ENCODE results near the gene ZDHHC11.
A peak's percentile ranks its signal among the peaks of the same experiment; 100 is the strongest.
"Not testable (repeated sequence)": the region's sequence is repeated elsewhere in the genome, so short reads cannot be mapped to it uniquely, and the experiment has no call there.

The ZDHHC11 gene

DNA sequence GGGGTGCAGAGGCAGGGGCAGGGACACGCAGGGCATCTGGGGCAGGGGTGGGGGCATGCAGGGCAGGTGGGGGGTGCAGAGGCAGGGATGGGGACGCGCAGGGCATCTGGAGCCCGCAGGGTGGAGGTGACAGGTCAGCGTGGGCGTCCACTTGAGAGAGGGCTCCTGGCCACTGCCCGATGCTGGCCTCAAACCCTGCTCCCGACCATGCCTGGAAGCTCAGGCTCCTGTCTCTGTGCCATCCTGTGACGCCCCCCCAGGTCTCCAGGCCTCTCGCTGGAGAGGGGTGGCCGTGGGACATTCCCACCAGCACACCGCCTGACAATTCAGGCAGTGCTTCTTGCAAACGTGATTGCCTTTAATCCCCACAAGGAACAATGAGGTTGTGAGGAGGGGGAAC lies 99.3 kb downstream of the ZDHHC11 start:
- no peak for TF ChIP-seq JUND (IDR thresholded peaks at IDR 0.05; ENCODE audit: low read depth)
- in situ Hi-C loops (cut with HindIII; ENCODE audit: low pct_unique_long_range_greater_than_20kb, low sequenced_read_pairs) = no loop called here
- no peak for DNase-seq (ENCODE audit: low read depth in 1 of 2, low spot score in 1 of 2)

DNA sequence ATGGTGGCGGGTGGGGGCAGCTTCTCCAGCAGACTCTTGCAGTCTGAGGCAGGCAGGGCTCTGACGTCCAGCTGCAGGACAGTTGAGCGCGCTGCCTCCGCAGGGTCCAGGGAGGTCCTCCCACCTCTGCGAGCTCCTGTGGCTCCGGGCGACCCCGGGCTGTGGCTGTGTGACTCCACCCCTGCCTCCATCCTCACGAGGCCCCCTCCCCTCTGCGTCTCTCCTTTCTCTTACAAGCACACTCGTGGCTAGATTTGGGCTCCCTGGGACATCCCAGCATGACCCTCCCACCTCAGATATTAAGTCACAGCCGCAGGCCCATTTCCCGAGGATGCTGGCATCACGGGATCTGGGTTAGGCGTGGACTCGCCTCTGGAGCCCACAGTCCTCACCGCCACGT lies 100.6 kb downstream of the ZDHHC11 start:
- in situ Hi-C loops (cut with HindIII; ENCODE audit: low pct_unique_long_range_greater_than_20kb, low sequenced_read_pairs); DNase-seq (ENCODE audit: low read depth in 1 of 2, low spot score in 1 of 2): not testable (repeated sequence)

DNA sequence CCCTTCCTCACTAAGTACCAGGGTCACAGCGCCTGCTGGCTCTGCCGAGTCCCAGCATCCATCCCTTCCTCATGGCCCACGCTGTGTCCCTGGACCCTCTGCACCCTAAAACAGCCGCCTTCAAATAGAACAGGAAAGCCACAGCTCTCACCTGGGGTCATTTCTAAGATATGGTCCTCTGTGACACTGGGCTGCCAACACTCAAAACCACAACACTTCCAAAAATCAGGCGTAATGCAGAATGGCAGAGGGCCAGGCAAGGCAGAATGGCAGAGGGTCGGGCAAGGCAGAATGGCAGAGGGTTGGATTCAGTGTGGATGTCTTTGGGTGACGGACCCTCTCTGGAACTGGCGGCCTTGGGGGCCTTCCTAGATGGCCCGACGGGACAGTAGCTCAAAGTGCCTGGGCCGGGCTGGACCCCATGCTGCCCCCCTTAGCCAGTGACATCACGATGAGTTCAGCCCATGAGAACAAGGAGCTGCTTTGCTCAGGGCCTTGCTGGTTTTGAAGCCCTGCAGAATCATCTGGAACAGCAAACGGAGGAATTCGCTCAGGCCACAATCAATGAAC lies 101.6 kb downstream of the ZDHHC11 start:
- in situ Hi-C loops (cut with HindIII; ENCODE audit: low pct_unique_long_range_greater_than_20kb, low sequenced_read_pairs) = no loop called here
- no peak for DNase-seq (ENCODE audit: low read depth in 1 of 2, low spot score in 1 of 2)
- no peak for TF ChIP-seq JUND (IDR thresholded peaks at IDR 0.05; ENCODE audit: low read depth)

DNA sequence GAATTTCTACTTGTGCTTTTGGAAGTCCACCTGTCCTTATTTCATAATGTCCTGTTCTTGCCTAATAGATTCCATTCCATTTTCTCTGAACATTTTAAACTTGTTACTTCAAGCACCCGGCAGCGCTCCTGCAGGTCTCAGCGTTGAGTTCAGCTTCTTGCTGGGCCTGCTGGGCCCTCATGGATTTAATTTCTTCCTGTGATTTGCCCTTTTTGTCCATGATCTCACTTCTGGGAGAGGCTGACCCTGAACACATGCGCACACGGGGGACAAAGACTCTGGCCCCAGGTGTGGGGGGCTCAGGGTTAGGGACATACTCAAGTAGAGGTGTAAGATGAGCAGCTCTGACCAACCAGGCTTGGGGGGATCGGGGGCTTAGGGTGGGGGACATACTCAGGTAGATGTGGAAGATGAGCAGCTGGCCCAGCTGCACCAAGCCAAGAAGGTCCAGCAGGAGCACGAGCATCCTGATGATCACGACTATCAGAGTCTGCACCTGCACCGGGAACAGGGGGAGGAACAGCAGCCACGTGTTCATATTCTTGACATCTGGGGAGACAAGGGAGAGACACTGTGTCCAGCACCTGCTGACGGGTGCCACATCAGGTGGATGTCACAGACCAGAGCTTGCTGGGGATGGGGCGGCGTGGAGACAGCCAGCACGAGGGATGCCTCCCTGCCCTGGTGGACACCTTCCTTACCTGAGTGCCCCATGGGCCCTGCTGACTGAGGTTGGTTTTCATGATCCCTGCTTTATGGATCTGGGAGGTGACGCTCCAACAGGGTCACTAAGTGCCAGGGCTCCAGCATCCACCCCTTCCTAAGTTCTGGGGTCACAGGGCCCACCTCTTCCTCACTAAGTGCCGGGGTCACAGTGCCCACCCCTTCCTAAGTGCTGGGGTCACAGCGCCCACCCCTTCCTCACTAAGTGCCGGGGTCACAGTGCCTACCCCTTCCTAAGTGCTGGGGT lies 102.5 kb downstream of the ZDHHC11 start:
- DNase-seq (ENCODE audit: low read depth in 1 of 2, low spot score in 1 of 2); in situ Hi-C loops (cut with HindIII; ENCODE audit: low pct_unique_long_range_greater_than_20kb, low sequenced_read_pairs): not testable (repeated sequence)

DNA sequence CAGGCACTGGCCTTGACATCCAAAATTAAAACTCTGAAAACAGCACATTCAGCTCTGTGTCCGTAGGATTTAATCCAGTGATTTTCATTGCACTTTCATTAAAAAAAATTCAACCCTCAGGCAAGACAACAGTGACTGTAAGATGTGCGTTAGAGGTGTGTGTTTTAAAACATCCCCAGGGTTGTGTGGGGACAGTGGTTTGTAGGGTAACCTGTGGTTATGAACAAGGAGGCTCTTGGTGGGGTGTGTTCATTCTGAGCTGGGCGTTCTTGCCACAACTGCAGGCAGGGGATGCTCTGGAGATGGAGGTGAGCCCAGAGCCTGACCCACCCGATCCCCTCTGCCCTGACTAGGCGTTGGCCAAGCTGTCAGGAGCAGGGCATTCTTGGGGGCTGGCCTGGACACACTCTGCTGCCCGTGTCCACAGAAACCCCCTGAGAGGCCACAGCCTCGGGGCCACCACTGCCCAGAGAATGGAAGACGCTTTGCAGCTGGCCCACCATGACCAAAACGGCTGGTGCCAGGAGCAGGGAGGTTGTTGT lies 103.4 kb downstream of the ZDHHC11 start:
- DNase-seq (ENCODE audit: low read depth in 1 of 2, low spot score in 1 of 2); in situ Hi-C loops (cut with HindIII; ENCODE audit: low pct_unique_long_range_greater_than_20kb, low sequenced_read_pairs): not testable (repeated sequence)

DNA sequence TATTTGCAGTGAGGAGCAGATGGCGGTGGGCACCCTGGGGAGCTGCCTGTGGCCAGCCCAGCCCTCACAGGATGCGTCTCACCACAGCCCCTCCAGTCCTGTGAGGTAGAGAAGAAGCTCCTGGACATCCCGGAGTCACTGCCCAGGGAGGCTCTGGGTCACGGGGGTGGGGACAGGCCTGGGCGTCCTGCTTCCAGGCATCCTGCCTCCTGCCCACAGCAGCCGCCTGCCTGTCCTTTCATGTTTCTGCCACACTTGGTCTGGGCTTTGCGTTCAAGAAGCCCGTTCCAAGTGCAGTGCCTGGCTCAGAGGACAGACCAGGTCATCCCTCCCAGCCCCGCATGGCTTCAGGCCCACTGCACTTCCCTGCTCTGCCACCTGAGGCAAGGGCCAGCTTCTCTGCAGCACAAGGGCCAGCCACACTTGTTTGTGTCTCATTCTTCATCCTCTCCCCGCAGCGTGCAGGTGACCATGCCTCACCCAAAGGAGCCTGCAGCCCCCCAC lies 104.5 kb downstream of the ZDHHC11 start:
- in situ Hi-C loops (cut with HindIII; ENCODE audit: low pct_unique_long_range_greater_than_20kb, low sequenced_read_pairs) = no loop called here
- peak in 1 of 2 experiments; percentile 36 for DNase-seq (ENCODE audit: low read depth in 1 of 2, low spot score in 1 of 2)
- no peak for TF ChIP-seq JUND (IDR thresholded peaks at IDR 0.05; ENCODE audit: low read depth)

All from T47D (cell line).